ENCODE measurements around the gene KRTAP4-2.
"Not testable (repeated sequence)": the region's sequence is repeated elsewhere in the genome, so short reads cannot be mapped to it uniquely, and the experiment has no call there.

KRTAP4-2 gene

GRCh38 chr17:41163828-41164227 lies 14.2 kb downstream of the KRTAP4-2 start:
- DNase-seq (ENCODE audit: low read depth in 2 of 2), result no peak

- no peak for DNase-seq (ENCODE audit: low read depth in 2 of 2)
Measured at GRCh38 chr17:41160648-41161047, 17.4 kb downstream of the KRTAP4-2 start, which contains the start of gene KRTAP4-4. KRTAP4-4 (minus strand) TSS chr17:41160748; CDS start chr17:41160691, 57 bp downstream.

- not testable (repeated sequence) for DNase-seq (ENCODE audit: low read depth in 2 of 2)
Measured at GRCh38 chr17:41160190-41160589, 17.8 kb downstream of the KRTAP4-2 start.

- no peak for DNase-seq (ENCODE audit: low read depth in 2 of 2)
Measured at GRCh38 chr17:41153856-41154255, 24.2 kb downstream of the KRTAP4-2 start.

GRCh38 chr17:41151525-41151924 lies 26.5 kb downstream of the KRTAP4-2 start:
- DNase-seq (ENCODE audit: low read depth in 2 of 2), result no peak

- no peak for DNase-seq (ENCODE audit: low read depth in 2 of 2)
Measured at GRCh38 chr17:41150026-41150425, 28.0 kb downstream of the KRTAP4-2 start.

GRCh38 chr17:41149652-41149985 lies 28.4 kb downstream of the KRTAP4-2 start, which contains the start of gene KRTAP4-5:
KRTAP4-5 (minus strand) TSS chr17:41149825; CDS start chr17:41149767, 58 bp downstream.
- no peak for DNase-seq (ENCODE audit: low read depth in 2 of 2)

GRCh38 chr17:41148971-41149651 lies 28.9 kb downstream of the KRTAP4-2 start:
- not testable (repeated sequence) for DNase-seq (ENCODE audit: low read depth in 2 of 2)

- DNase-seq (ENCODE audit: low read depth in 2 of 2), result no peak
Measured at GRCh38 chr17:41147531-41148204, 30.4 kb downstream of the KRTAP4-2 start.

- DNase-seq (ENCODE audit: low read depth in 2 of 2), result no peak
Measured at GRCh38 chr17:41145261-41145660, 32.8 kb downstream of the KRTAP4-2 start.

- no peak for DNase-seq (ENCODE audit: low read depth in 2 of 2)
Measured at GRCh38 chr17:41144846-41145245, 33.2 kb downstream of the KRTAP4-2 start.

- no peak for DNase-seq (ENCODE audit: low read depth in 2 of 2)
Measured at GRCh38 chr17:41141361-41141760, 36.7 kb downstream of the KRTAP4-2 start.

- DNase-seq (ENCODE audit: low read depth in 2 of 2), result no peak
Measured at GRCh38 chr17:41140360-41141131, 37.5 kb downstream of the KRTAP4-2 start, which contains the start of gene KRTAP4-6. KRTAP4-6 (minus strand) TSS chr17:41140544; CDS start chr17:41140487, 57 bp downstream.

GRCh38 chr17:41139865-41140264 lies 38.2 kb downstream of the KRTAP4-2 start:
- DNase-seq (ENCODE audit: low read depth in 2 of 2), result not testable (repeated sequence)

GRCh38 chr17:41133880-41134735 lies 43.9 kb downstream of the KRTAP4-2 start:
- DNase-seq (ENCODE audit: low read depth in 2 of 2), result no peak

GRCh38 chr17:41131979-41132378 lies 46.0 kb downstream of the KRTAP4-2 start:
- no peak for DNase-seq (ENCODE audit: low read depth in 2 of 2)

Data from stimulated activated CD8-positive, alpha-beta memory T cell treated with anti-CD3 and anti-CD28 coated beads, Interleukin-15, amount 100 ng/mL, for 4 hours (primary cell).